ENCODE results near the gene GGTA1.

The GGTA1 gene

GRCh38 chr9:121453232-121453892 lies 46.3 kb downstream of the GGTA1 start:
- Histone ChIP-seq H3K27me3 (ENCODE audit: control insufficient read depth, insufficient read depth, low read length) (peaks cover 2% of the 10 kb centered on the region), H3K4me1 (ENCODE audit: control insufficient read depth, insufficient read depth, low read length) (peaks cover 4% of the 10 kb centered on the region), H3K36me3 (ENCODE audit: control insufficient read depth, insufficient read depth, low read length) (no peaks in the 10 kb centered on the region), H3K4me3 (ENCODE audit: low read depth, low read length) (no peak overlapping the region), H3K9ac (ENCODE audit: low read depth, low read length) (no peak overlapping the region), H3K9me3 (ENCODE audit: control insufficient read depth, insufficient read depth, low read length) (no peaks in the 10 kb centered on the region)

- Histone ChIP-seq H3K36me3 (ENCODE audit: control insufficient read depth, insufficient read depth, low read length) (no peaks in the 10 kb centered on the region), H3K4me3 (ENCODE audit: low read depth, low read length) (no peak overlapping the region), H3K9me3 (ENCODE audit: control insufficient read depth, insufficient read depth, low read length) (no peaks in the 10 kb centered on the region), H3K4me1 (ENCODE audit: control insufficient read depth, insufficient read depth, low read length) (peaks cover 4% of the 10 kb centered on the region), H3K27me3 (ENCODE audit: control insufficient read depth, insufficient read depth, low read length) (peaks cover 2% of the 10 kb centered on the region), H3K9ac (ENCODE audit: low read depth, low read length) (no peak overlapping the region)
Observed at GRCh38 chr9:121452085-121452484, 47.6 kb downstream of the GGTA1 start.

GRCh38 chr9:121451586-121451985 lies 48.1 kb downstream of the GGTA1 start:
- Histone ChIP-seq H3K9ac (ENCODE audit: low read depth, low read length) (no peak overlapping the region), H3K4me1 (ENCODE audit: control insufficient read depth, insufficient read depth, low read length) (peaks cover 4% of the 10 kb centered on the region), H3K4me3 (ENCODE audit: low read depth, low read length) (no peak overlapping the region), H3K36me3 (ENCODE audit: control insufficient read depth, insufficient read depth, low read length) (no peaks in the 10 kb centered on the region), H3K9me3 (ENCODE audit: control insufficient read depth, insufficient read depth, low read length) (no peaks in the 10 kb centered on the region), H3K27me3 (ENCODE audit: control insufficient read depth, insufficient read depth, low read length) (peaks cover 2% of the 10 kb centered on the region)

- peaks cover 2% of the 10 kb centered on the region for H3K27me3 ChIP-seq (ENCODE audit: control insufficient read depth, insufficient read depth, low read length)
- no peaks in the 10 kb centered on the region for H3K9me3 ChIP-seq (ENCODE audit: control insufficient read depth, insufficient read depth, low read length)
- H3K36me3 ChIP-seq (ENCODE audit: control insufficient read depth, insufficient read depth, low read length) = no peaks in the 10 kb centered on the region
- H3K4me1 ChIP-seq (ENCODE audit: control insufficient read depth, insufficient read depth, low read length) = peaks cover 4% of the 10 kb centered on the region
- no peak overlapping the region for H3K9ac ChIP-seq (ENCODE audit: low read depth, low read length)
- H3K4me3 ChIP-seq (ENCODE audit: low read depth, low read length) = no peak overlapping the region
Observed at GRCh38 chr9:121450241-121450640, 49.4 kb downstream of the GGTA1 start.

GRCh38 chr9:121449786-121450185 lies 49.9 kb downstream of the GGTA1 start:
- no peak overlapping the region for H3K9ac ChIP-seq (ENCODE audit: low read depth, low read length)
- no peaks in the 10 kb centered on the region for H3K36me3 ChIP-seq (ENCODE audit: control insufficient read depth, insufficient read depth, low read length)
- no peak overlapping the region for H3K4me3 ChIP-seq (ENCODE audit: low read depth, low read length)
- peaks cover 2% of the 10 kb centered on the region for H3K27me3 ChIP-seq (ENCODE audit: control insufficient read depth, insufficient read depth, low read length)
- peaks cover 4% of the 10 kb centered on the region for H3K4me1 ChIP-seq (ENCODE audit: control insufficient read depth, insufficient read depth, low read length)
- no peaks in the 10 kb centered on the region for H3K9me3 ChIP-seq (ENCODE audit: control insufficient read depth, insufficient read depth, low read length)

GRCh38 chr9:121447321-121447834 lies 52.3 kb downstream of the GGTA1 start:
- no peak overlapping the region for H3K9ac ChIP-seq (ENCODE audit: low read depth, low read length)
- no peaks in the 10 kb centered on the region for H3K9me3 ChIP-seq (ENCODE audit: control insufficient read depth, insufficient read depth, low read length)
- H3K4me1 ChIP-seq (ENCODE audit: control insufficient read depth, insufficient read depth, low read length) = no peaks in the 10 kb centered on the region
- H3K27me3 ChIP-seq (ENCODE audit: control insufficient read depth, insufficient read depth, low read length) = no peaks in the 10 kb centered on the region
- H3K36me3 ChIP-seq (ENCODE audit: control insufficient read depth, insufficient read depth, low read length) = no peaks in the 10 kb centered on the region
- H3K4me3 ChIP-seq (ENCODE audit: low read depth, low read length) = no peak overlapping the region

- H3K4me1 ChIP-seq (ENCODE audit: control insufficient read depth, insufficient read depth, low read length) = no peaks in the 10 kb centered on the region
- H3K9ac ChIP-seq (ENCODE audit: low read depth, low read length) = no peak overlapping the region
- no peaks in the 10 kb centered on the region for H3K36me3 ChIP-seq (ENCODE audit: control insufficient read depth, insufficient read depth, low read length)
- no peak overlapping the region for H3K4me3 ChIP-seq (ENCODE audit: low read depth, low read length)
- H3K27me3 ChIP-seq (ENCODE audit: control insufficient read depth, insufficient read depth, low read length) = peaks cover 2% of the 10 kb centered on the region
- H3K9me3 ChIP-seq (ENCODE audit: control insufficient read depth, insufficient read depth, low read length) = no peaks in the 10 kb centered on the region
Observed at GRCh38 chr9:121445986-121446385, 53.7 kb downstream of the GGTA1 start.

GRCh38 chr9:121443981-121444380 lies 55.7 kb downstream of the GGTA1 start:
- H3K4me3 ChIP-seq (ENCODE audit: low read depth, low read length) = no peak overlapping the region
- peaks cover 2% of the 10 kb centered on the region for H3K27me3 ChIP-seq (ENCODE audit: control insufficient read depth, insufficient read depth, low read length)
- no peaks in the 10 kb centered on the region for H3K9me3 ChIP-seq (ENCODE audit: control insufficient read depth, insufficient read depth, low read length)
- H3K36me3 ChIP-seq (ENCODE audit: control insufficient read depth, insufficient read depth, low read length) = no peaks in the 10 kb centered on the region
- H3K4me1 ChIP-seq (ENCODE audit: control insufficient read depth, insufficient read depth, low read length) = no peaks in the 10 kb centered on the region
- no peak overlapping the region for H3K9ac ChIP-seq (ENCODE audit: low read depth, low read length)

GRCh38 chr9:121441165-121441564 lies 58.5 kb downstream of the GGTA1 start:
- no peaks in the 10 kb centered on the region for H3K9me3 ChIP-seq (ENCODE audit: control insufficient read depth, insufficient read depth, low read length)
- no peak overlapping the region for H3K9ac ChIP-seq (ENCODE audit: low read depth, low read length)
- no peaks in the 10 kb centered on the region for H3K36me3 ChIP-seq (ENCODE audit: control insufficient read depth, insufficient read depth, low read length)
- H3K4me3 ChIP-seq (ENCODE audit: low read depth, low read length) = no peak overlapping the region
- H3K4me1 ChIP-seq (ENCODE audit: control insufficient read depth, insufficient read depth, low read length) = no peaks in the 10 kb centered on the region
- H3K27me3 ChIP-seq (ENCODE audit: control insufficient read depth, insufficient read depth, low read length) = peaks cover 2% of the 10 kb centered on the region

GRCh38 chr9:121439711-121440664 lies 59.7 kb downstream of the GGTA1 start:
- Histone ChIP-seq H3K27me3 (ENCODE audit: control insufficient read depth, insufficient read depth, low read length) (peaks cover 2% of the 10 kb centered on the region), H3K9ac (ENCODE audit: low read depth, low read length) (no peak overlapping the region), H3K4me3 (ENCODE audit: low read depth, low read length) (no peak overlapping the region), H3K36me3 (ENCODE audit: control insufficient read depth, insufficient read depth, low read length) (no peaks in the 10 kb centered on the region), H3K9me3 (ENCODE audit: control insufficient read depth, insufficient read depth, low read length) (no peaks in the 10 kb centered on the region), H3K4me1 (ENCODE audit: control insufficient read depth, insufficient read depth, low read length) (no peaks in the 10 kb centered on the region)

GRCh38 chr9:121439016-121439415 lies 60.6 kb downstream of the GGTA1 start:
- H3K27me3 ChIP-seq (ENCODE audit: control insufficient read depth, insufficient read depth, low read length) = peaks cover 2% of the 10 kb centered on the region
- no peaks in the 10 kb centered on the region for H3K9me3 ChIP-seq (ENCODE audit: control insufficient read depth, insufficient read depth, low read length)

GRCh38 chr9:121437891-121438290 lies 61.8 kb downstream of the GGTA1 start:
- H3K36me3 ChIP-seq (ENCODE audit: control insufficient read depth, insufficient read depth, low read length) = no peaks in the 10 kb centered on the region
- H3K4me1 ChIP-seq (ENCODE audit: control insufficient read depth, insufficient read depth, low read length) = no peaks in the 10 kb centered on the region
- no peak overlapping the region for H3K9ac ChIP-seq (ENCODE audit: low read depth, low read length)
- H3K4me3 ChIP-seq (ENCODE audit: low read depth, low read length) = no peak overlapping the region
- peaks cover 2% of the 10 kb centered on the region for H3K27me3 ChIP-seq (ENCODE audit: control insufficient read depth, insufficient read depth, low read length)
- H3K9me3 ChIP-seq (ENCODE audit: control insufficient read depth, insufficient read depth, low read length) = no peaks in the 10 kb centered on the region

More at GRCh38 chr9:121439016-121439415, 60.6 kb downstream of the GGTA1 start:
- no peak overlapping the region for H3K9ac ChIP-seq (ENCODE audit: low read depth, low read length)
- no peaks in the 10 kb centered on the region for H3K36me3 ChIP-seq (ENCODE audit: control insufficient read depth, insufficient read depth, low read length)
- H3K4me3 ChIP-seq (ENCODE audit: low read depth, low read length) = no peak overlapping the region
- no peaks in the 10 kb centered on the region for H3K4me1 ChIP-seq (ENCODE audit: control insufficient read depth, insufficient read depth, low read length)
